ENCODE data around the gene LAGE3. TPM values are rescaled to one million over a fixed set of nuclear protein-coding genes. Genes with fewer than 3 reads are reported as not detected.

The LAGE3 gene, protein sequence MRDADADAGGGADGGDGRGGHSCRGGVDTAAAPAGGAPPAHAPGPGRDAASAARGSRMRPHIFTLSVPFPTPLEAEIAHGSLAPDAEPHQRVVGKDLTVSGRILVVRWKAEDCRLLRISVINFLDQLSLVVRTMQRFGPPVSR
- 14.2 and 20.3 TPM in 2 replicates for total RNA-seq

GRCh38 chrX:154478728-154479622, at the start of gene LAGE3:
LAGE3 (minus strand) TSS chrX:154479281; CDS start chrX:154478915, 366 bp downstream.

DNA sequence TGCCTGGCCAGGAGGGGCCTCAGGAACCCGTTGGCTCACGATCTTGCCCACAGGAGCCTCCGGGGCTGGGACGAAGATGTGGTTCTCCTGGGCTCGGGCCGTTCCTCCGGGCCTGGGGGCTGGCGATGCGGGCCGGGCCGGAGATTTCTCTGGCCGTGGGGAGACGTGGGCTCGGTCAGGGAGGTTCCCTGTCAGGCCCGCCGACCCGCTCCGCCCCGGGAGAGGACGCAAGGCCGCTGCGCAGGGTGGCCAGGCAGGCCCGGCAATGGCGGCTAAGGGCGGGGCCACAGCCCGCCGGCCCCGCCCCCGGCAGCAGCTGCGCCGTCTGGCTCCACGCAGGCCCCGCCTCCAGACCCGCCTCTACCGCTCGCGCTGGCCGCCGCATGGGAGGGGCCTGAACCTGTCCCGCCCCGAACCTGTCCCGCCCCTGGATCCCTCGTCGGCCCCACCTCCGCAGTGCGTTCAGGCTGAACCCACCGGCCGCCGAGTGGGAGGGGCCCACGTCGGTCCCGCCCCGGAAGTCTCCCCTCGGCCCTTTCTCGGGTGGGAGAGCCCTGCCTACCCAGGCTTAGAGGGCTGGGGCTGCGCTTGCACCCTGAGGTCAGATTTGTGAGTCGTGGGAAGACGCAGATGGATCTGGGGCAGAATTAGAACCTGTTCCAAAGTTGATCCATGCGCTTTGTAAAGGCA, 37.0 kb upstream of the LAGE3 start, which contains the start of gene FAM3A:
Gene FAM3A, minus strand, starts transcription at position 267 of the 690 bp plus-strand sequence. CDS start 460 bp downstream, outside the sequence.

DNA sequence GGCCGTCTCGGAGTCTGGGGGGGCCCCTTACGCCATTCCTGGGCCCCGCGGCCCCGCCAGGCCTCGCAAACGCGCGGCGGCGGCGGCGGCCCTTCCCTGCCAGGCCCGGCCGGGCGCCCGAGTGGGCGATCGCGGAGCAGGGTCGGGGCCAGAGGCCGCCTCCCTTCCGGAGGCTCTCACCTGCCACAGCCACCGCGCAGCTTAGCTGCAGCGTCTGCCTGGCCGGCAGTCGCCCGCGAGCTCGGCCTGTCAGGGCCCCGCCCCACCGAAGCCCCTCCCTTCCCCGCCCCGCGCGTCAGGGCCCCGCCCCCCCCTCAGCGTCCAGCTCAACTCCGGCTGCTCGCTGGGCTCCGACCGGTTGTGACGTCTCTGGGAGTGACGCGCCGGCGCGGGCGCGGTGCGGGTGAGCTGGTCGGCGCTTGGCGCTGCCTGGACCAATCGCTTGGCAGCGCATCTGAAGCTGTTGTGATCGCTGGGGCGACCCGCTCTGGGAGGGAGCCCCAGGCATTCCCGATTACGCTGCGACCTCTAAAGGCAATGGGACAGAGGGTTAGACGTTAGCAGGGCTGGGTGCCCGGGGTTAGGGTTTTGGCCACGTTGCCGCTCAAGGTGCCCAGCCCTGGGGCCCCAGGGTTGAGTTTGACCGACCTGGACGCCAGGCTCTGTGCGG, 11.5 kb upstream of the LAGE3 start, which contains the start of gene SLC10A3:
Gene SLC10A3, minus strand, starts transcription at position 216 of the 670 bp plus-strand sequence. CDS start 1,689 bp downstream, outside the sequence.

DNA sequence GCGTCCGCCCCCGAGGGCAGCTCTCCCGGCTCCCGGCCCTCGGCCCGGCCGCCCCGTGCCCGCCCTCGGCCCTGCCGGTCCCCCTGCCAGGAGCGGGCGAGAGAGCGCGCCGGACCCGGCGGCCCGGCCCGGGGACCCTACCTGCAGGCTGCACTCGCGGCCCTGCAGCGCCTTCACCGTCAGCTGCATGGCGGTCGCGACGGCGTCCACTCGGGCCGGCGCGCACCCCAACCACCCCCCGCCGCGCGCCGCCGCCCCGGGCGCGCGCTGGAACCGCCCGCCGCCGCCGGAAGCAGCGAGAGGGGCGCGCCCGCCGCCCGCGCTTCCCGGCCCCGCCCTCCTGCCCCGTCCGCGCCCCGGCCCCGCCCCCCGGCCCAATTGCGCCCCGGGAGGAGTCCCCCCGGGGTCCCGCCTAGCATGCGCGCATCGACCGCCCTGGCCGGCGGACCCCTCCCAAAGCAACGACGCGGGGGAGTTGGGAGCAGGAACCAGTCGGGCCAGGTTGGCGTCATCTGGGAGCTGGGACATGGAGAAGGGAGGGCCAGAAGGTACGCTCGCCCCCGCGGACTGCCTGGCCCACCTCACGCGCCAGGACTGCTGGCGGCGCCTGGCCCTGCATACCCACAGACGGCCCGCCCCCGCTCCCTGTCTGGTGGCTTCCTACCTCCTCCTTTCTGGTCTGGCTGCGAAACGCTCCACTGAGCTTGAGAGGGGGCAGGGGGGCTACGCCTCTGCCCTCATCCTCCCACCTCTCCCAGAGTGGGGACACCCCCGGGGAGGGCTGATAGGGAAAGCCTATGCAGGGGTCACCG, 7.5 kb upstream of the LAGE3 start, which contains the start of gene UBL4A:
Gene UBL4A, minus strand, starts transcription at position 220 of the 812 bp plus-strand sequence. Its CDS starts 31 bp downstream, at position 189.

GRCh38 chrX:154458116-154458953, 20.7 kb downstream of the LAGE3 start, which contains the start of gene PLXNA3:
PLXNA3 (plus strand) TSS chrX:154458281; CDS start chrX:154460184, 1,903 bp downstream.

GRCh38 chrX:154443992-154444754, 34.9 kb downstream of the LAGE3 start, which contains the start of gene FAM50A:
FAM50A (plus strand) TSS chrX:154444141; CDS start chrX:154444236, 95 bp downstream.

DNA sequence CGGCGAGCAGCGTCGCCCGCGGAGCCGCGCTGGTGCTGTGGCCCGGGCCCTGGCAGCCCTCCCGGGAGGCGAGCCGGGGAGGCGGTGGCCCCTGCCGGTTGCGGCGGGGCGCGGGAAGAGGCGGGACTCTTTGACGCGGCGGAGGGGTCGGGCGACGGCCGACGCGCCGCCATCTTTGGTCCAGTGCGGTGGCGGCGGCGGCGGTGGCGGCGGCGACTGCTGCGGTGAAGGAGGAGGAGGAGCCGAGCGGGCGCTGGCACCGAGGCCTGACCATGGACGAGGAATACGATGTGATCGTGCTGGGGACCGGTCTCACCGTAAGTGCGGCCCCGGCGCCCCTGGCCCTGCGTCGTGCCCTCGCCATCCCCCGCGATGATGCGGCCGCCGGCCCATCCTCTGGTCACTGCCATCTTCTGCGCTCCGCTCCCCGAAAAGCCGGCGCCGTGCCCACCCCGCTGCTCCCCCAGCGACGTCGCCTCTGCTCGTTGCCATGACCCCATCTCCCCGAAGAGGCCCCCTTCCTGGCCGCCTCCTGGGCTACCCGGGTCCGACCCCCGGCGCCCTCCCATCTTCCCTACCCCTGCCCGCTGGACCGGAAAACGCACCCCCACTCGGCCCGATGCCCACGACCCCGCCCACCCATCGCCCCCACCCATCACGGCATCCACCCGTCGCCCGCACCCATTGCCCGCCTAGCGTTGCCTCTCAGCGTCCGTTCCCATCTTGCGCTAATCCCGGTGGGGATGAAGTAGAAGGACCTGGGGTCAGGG, 41.9 kb downstream of the LAGE3 start, which contains the start of gene GDI1:
Gene GDI1, plus strand, starts transcription at position 172 of the 770 bp plus-strand sequence. Its CDS starts 101 bp downstream, at position 273.

DNA sequence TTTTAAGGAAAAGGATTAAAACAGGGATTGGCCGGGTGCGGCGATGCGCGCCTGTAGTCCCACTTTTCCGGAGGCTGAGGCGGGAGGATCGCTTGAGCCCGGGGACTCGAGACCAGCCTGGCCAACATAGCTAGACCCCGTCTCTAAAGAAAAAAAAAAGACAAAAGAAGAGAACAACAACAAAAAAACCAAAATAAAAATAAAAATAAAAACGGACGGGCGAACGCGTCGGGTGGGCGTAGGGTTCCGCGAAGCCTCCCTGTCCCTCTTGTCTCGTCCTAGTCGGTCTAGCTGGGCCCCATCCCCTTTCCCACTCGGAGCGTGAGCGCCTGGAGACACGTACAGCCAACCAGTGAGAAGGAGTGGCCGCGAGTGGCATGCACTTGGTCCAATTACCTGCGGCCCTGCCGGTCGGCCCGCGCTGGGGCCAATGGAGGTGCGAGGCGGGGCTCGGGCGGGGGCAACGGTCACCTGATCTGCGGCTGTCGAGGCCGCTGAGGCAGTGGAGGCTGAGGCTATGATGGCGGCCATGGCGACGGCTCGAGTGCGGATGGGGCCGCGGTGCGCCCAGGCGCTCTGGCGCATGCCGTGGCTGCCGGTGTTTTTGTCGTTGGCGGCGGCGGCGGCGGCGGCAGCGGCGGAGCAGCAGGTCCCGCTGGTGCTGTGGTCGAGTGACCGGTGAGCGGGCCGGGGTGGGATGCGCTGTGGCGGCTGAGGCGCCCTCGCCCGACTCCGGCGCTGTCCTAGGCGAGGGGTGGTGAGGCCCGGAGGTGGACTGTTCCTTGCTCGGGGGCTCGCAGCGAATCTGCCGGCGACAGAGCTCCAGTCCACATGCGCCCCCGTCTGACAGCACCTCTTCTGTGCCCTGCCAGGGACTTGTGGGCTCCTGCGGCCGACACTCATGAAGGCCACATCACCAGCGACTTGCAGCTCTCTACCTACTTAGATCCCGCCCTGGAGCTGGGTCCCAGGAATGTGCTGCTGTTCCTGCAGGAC, 50.6 kb downstream of the LAGE3 start, which contains the start of gene ATP6AP1:
Gene ATP6AP1, plus strand, starts transcription at position 502 of the 996 bp plus-strand sequence. Its CDS starts 16 bp downstream, at position 518.

Other genes with a start within 250 kb of the LAGE3 start
- not detected in 2 replicates for gene OPN1MW3, start 221.7 kb downstream of the LAGE3 start, total RNA-seq
- gene TEX28, start 184.2 kb downstream of the LAGE3 start, total RNA-seq: not detected in 2 replicates
- gene TKTL1, start 183.5 kb downstream of the LAGE3 start, total RNA-seq: not detected in 2 replicates
- 2,321 and 2,651 TPM in 2 replicates for gene FLNA, start 104.6 kb downstream of the LAGE3 start, total RNA-seq
- gene EMD, start 100.0 kb downstream of the LAGE3 start, total RNA-seq: 24.4 and 27.7 TPM in 2 replicates
- gene RPL10, start 80.9 kb downstream of the LAGE3 start, total RNA-seq: 2,053 and 2,384 TPM in 2 replicates
- gene DNASE1L1, start 70.0 kb downstream of the LAGE3 start, total RNA-seq: 128 and 141 TPM in 2 replicates
- 13.3 and 16.0 TPM in 2 replicates for gene TAFAZZIN, start 67.7 kb downstream of the LAGE3 start, total RNA-seq
- gene ATP6AP1, start 50.6 kb downstream of the LAGE3 start, total RNA-seq: 55.6 and 70.9 TPM in 2 replicates
- gene GDI1, start 42.1 kb downstream of the LAGE3 start, total RNA-seq: 90.6 and 111 TPM in 2 replicates
- 107 and 133 TPM in 2 replicates for gene FAM50A, start 35.1 kb downstream of the LAGE3 start, total RNA-seq
- gene PLXNA3, start 21.0 kb downstream of the LAGE3 start, total RNA-seq: 20.3 and 22.1 TPM in 2 replicates
- 35.7 and 43.7 TPM in 2 replicates for gene UBL4A, start 7.3 kb upstream of the LAGE3 start, total RNA-seq
- 15.9 and 16.5 TPM in 2 replicates for gene SLC10A3, start 11.3 kb upstream of the LAGE3 start, total RNA-seq
- 29.7 and 31.0 TPM in 2 replicates for gene FAM3A, start 37.0 kb upstream of the LAGE3 start, total RNA-seq
- gene G6PD, start 67.6 kb upstream of the LAGE3 start, total RNA-seq: 73.5 and 79.2 TPM in 2 replicates
- gene IKBKG, start 68.3 kb upstream of the LAGE3 start, total RNA-seq: 13.6 and 13.8 TPM in 2 replicates
- gene CTAG1A, start 105.9 kb upstream of the LAGE3 start, total RNA-seq: not detected in 2 replicates
- not detected in 2 replicates for gene CTAG1B, start 140.0 kb upstream of the LAGE3 start, total RNA-seq
- gene CTAG2, start 174.3 kb upstream of the LAGE3 start, total RNA-seq: not detected in 2 replicates

All from aortic smooth muscle cell (primary cell).